HEK293 (cell line): Measurements from ENCODE around the gene ATP2A3.

Experiments
- GLIS2 ChIP-seq: fragments of 450-650 bp; formaldehyde crosslinking; IDR thresholded peaks from 2 replicates; pipeline ENCODE4 v1.5.1; 2016; ENCODE audit warnings: missing biosample characterization, missing genetic modification characterization
- MYNN ChIP-seq: fragments of 450-650 bp; formaldehyde crosslinking; IDR thresholded peaks from 2 replicates; pipeline ENCODE4 v1.5.1; 2016; ENCODE audit warnings: missing biosample characterization, missing genetic modification characterization, borderline replicate concordance
- REPIN1 ChIP-seq: fragments of 450-650 bp; formaldehyde crosslinking; IDR thresholded peaks from 2 replicates; pipeline ENCODE4 v1.5.1; 2017; ENCODE audit warnings: missing biosample characterization, missing genetic modification characterization, low read depth
- ZBTB17 ChIP-seq: fragments of 450-650 bp; formaldehyde crosslinking; IDR thresholded peaks from 2 replicates; pipeline ENCODE4 v1.5.1; 2016; ENCODE audit warnings: missing biosample characterization, missing genetic modification characterization
- ZBTB20 ChIP-seq: fragments of 450-650 bp; formaldehyde crosslinking; IDR thresholded peaks from 2 replicates; pipeline ENCODE4 v1.5.1; 2016; ENCODE audit warnings: missing biosample characterization, missing genetic modification characterization
- ZBTB7A ChIP-seq: fragments of 450-650 bp; formaldehyde crosslinking; IDR thresholded peaks from 2 replicates; pipeline ENCODE4 v1.5.1; 2016; ENCODE audit warnings: low read depth, missing biosample characterization, missing genetic modification characterization
- ZNF112 ChIP-seq: fragments of 450-650 bp; formaldehyde crosslinking; IDR thresholded peaks from 2 replicates; pipeline ENCODE4 v1.5.0; 2017; ENCODE audit warnings: missing biosample characterization, missing genetic modification characterization
- ZNF140 ChIP-seq: fragments of 450-650 bp; formaldehyde crosslinking; IDR thresholded peaks from 2 replicates; pipeline ENCODE4 v1.5.1; 2016; ENCODE audit warnings: missing biosample characterization, missing genetic modification characterization
- ZNF350 ChIP-seq: fragments of 450-650 bp; formaldehyde crosslinking; IDR thresholded peaks from 2 replicates; pipeline ENCODE4 v1.5.0; 2017; ENCODE audit warnings: missing biosample characterization, mild to moderate bottlenecking, missing genetic modification characterization
- ZNF48 ChIP-seq: fragments of 450-650 bp; formaldehyde crosslinking; IDR thresholded peaks from 2 replicates; pipeline ENCODE4 v1.5.1; 2016; ENCODE audit warnings: missing biosample characterization, missing genetic modification characterization
- ZNF530 ChIP-seq: fragments of 450-650 bp; formaldehyde crosslinking; IDR thresholded peaks from 2 replicates; pipeline ENCODE4 v1.5.1; 2016; ENCODE audit warnings: low read depth, missing biosample characterization, missing genetic modification characterization
- ZNF561 ChIP-seq: fragments of 450-650 bp; IDR thresholded peaks from 2 replicates; pipeline ENCODE4 v1.5.1; 2018; ENCODE audit warnings: missing biosample characterization, missing genetic modification characterization, borderline replicate concordance
- ZNF621 ChIP-seq: fragments of 450-650 bp; formaldehyde crosslinking; IDR thresholded peaks from 2 replicates; pipeline ENCODE4 v1.5.1; 2017; ENCODE audit warnings: missing biosample characterization, missing genetic modification characterization
- ZNF677 ChIP-seq: fragments of 450-650 bp; IDR thresholded peaks from 2 replicates; pipeline ENCODE4 v1.5.0; 2018; ENCODE audit warnings: missing biosample characterization, mild to moderate bottlenecking, missing genetic modification characterization, moderate library complexity
- ZNF791 ChIP-seq: fragments of 450-650 bp; formaldehyde crosslinking; IDR thresholded peaks from 2 replicates; pipeline ENCODE4 v1.5.1; 2016; ENCODE audit warnings: missing biosample characterization, missing genetic modification characterization
- ZNF837 ChIP-seq: fragments of 450-650 bp; formaldehyde crosslinking; IDR thresholded peaks from 2 replicates; pipeline ENCODE4 v1.5.1; 2016; ENCODE audit warnings: missing biosample characterization, missing genetic modification characterization
- ZNF843 ChIP-seq: fragments of 450-650 bp; formaldehyde crosslinking; IDR thresholded peaks from 2 replicates; pipeline ENCODE4 v1.5.1; 2016; ENCODE audit warnings: missing biosample characterization, missing genetic modification characterization
- ZSCAN16 ChIP-seq: fragments of 450-650 bp; formaldehyde crosslinking; IDR thresholded peaks from 2 replicates; pipeline ENCODE4 v1.5.1; 2016; ENCODE audit warnings: missing biosample characterization, missing genetic modification characterization
- ZXDB ChIP-seq: fragments of 450-650 bp; formaldehyde crosslinking; IDR thresholded peaks from 2 replicates; pipeline ENCODE4 v1.5.1; 2016; ENCODE audit warnings: missing biosample characterization, missing genetic modification characterization
- TF ChIP-seq, protein P1 (sequence below): fragments of 450-650 bp; formaldehyde crosslinking; IDR thresholded peaks from 2 replicates; pipeline ENCODE4 v1.5.1; 2016; ENCODE audit warnings: missing biosample characterization, missing genetic modification characterization
- TF ChIP-seq, protein P2 (sequence below): fragments of 450-650 bp; formaldehyde crosslinking; IDR thresholded peaks from 2 replicates; pipeline ENCODE4 v1.5.1; 2017; ENCODE audit warnings: missing biosample characterization, missing genetic modification characterization
- TF ChIP-seq, protein P3 (sequence below): fragments of 450-650 bp; formaldehyde crosslinking; IDR thresholded peaks from 2 replicates; pipeline ENCODE4 v1.5.1; 2017; ENCODE audit warnings: missing biosample characterization, missing genetic modification characterization
- TF ChIP-seq, protein P4 (sequence below): fragments of 450-650 bp; formaldehyde crosslinking; IDR thresholded peaks from 2 replicates; pipeline ENCODE4 v1.5.1; 2016; ENCODE audit warnings: missing biosample characterization, missing genetic modification characterization
- TF ChIP-seq, protein P5 (sequence below): fragments of 450-650 bp; formaldehyde crosslinking; IDR thresholded peaks from 2 replicates; pipeline ENCODE4 v1.5.1; 2016; ENCODE audit warnings: missing biosample characterization, missing genetic modification characterization
- TF ChIP-seq, protein P6 (sequence below): fragments of 450-650 bp; formaldehyde crosslinking; IDR thresholded peaks from 2 replicates; pipeline ENCODE4 v1.5.1; 2017; ENCODE audit warnings: missing biosample characterization, missing genetic modification characterization
- TF ChIP-seq, protein P7 (sequence below): sonication (generic); formaldehyde crosslinking; IDR thresholded peaks from 2 replicates; pipeline ENCODE4 v1.8.1; 2022; ENCODE audit warnings: mild to moderate bottlenecking, moderate library complexity, missing genetic modification reagents
- TF ChIP-seq, protein P8 (sequence below): fragments of 450-650 bp; IDR thresholded peaks from 2 replicates; pipeline ENCODE4 v1.5.1; 2018; ENCODE audit warnings: missing biosample characterization, missing genetic modification characterization

The ATP2A3 gene

DNA sequence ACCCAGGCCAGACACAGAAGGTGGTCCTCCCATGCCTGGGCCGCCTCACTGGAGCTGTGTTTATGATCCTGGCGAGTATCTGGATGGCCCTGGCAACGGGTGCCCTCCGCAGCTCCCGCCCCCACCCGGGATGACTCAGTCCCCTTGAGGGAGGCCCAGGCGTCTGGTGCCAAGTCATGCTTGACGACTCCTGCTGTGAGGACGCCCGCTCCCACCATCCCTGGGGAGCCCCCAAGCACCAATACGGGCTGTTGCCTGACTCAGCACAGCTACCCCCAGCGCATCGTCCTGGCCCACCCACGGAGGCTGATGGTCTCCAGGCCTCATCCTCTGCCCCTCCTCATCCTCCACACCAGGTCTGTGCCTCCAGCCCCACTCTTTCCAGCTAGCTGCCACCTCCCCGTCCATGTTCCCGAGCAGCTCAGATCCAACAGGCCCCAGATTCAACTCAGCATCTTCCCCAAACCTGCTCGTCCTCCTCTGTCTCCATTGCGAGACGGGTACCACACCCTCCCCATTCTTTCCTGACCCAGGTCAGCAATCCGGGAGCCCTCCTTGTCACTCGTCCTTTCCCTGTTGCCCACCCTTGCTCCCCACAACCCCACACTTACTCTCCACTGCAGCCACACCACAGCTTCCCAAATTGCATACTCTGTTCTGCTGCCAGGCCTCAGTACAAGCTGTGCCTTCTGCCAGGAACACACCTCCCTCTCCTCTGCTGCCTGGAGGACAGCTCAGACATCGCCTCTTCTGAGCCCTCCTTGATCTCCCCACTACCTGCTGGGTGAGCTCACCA, 74.0 kb downstream of the ATP2A3 start (continued):
- TF ChIP-seq ZNF843, result peak; percentile 98
- TF ChIP-seq ZNF140 (tag by site-specific recombination), result no peak
- TF ChIP-seq MYNN (tag by site-specific recombination), result peak; percentile 81
- TF ChIP-seq, protein P1, sequence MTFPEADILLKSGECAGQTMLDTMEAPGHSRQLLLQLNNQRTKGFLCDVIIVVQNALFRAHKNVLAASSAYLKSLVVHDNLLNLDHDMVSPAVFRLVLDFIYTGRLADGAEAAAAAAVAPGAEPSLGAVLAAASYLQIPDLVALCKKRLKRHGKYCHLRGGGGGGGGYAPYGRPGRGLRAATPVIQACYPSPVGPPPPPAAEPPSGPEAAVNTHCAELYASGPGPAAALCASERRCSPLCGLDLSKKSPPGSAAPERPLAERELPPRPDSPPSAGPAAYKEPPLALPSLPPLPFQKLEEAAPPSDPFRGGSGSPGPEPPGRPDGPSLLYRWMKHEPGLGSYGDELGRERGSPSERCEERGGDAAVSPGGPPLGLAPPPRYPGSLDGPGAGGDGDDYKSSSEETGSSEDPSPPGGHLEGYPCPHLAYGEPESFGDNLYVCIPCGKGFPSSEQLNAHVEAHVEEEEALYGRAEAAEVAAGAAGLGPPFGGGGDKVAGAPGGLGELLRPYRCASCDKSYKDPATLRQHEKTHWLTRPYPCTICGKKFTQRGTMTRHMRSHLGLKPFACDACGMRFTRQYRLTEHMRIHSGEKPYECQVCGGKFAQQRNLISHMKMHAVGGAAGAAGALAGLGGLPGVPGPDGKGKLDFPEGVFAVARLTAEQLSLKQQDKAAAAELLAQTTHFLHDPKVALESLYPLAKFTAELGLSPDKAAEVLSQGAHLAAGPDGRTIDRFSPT (tag by site-specific recombination), result peak; percentile 98
- no peak for TF ChIP-seq ZNF350 (tag by site-specific recombination)
- TF ChIP-seq, protein P2, sequence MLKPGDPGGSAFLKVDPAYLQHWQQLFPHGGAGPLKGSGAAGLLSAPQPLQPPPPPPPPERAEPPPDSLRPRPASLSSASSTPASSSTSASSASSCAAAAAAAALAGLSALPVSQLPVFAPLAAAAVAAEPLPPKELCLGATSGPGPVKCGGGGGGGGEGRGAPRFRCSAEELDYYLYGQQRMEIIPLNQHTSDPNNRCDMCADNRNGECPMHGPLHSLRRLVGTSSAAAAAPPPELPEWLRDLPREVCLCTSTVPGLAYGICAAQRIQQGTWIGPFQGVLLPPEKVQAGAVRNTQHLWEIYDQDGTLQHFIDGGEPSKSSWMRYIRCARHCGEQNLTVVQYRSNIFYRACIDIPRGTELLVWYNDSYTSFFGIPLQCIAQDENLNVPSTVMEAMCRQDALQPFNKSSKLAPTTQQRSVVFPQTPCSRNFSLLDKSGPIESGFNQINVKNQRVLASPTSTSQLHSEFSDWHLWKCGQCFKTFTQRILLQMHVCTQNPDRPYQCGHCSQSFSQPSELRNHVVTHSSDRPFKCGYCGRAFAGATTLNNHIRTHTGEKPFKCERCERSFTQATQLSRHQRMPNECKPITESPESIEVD, result no peak; the same call in 1 of the 2 replicates
- TF ChIP-seq ZBTB20, result peak; percentile 93
- TF ChIP-seq ZNF112 (tag by site-specific recombination), result no peak
- peak; percentile 88; the same call in 1 of the 2 replicates for TF ChIP-seq ZNF621
- peak; percentile 96 for TF ChIP-seq ZBTB17 (tag by site-specific recombination)
- no peak for TF ChIP-seq ZNF677
- TF ChIP-seq, protein P3, sequence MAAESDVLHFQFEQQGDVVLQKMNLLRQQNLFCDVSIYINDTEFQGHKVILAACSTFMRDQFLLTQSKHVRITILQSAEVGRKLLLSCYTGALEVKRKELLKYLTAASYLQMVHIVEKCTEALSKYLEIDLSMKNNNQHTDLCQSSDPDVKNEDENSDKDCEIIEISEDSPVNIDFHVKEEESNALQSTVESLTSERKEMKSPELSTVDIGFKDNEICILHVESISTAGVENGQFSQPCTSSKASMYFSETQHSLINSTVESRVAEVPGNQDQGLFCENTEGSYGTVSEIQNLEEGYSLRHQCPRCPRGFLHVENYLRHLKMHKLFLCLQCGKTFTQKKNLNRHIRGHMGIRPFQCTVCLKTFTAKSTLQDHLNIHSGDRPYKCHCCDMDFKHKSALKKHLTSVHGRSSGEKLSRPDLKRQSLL (tag by site-specific recombination), result peak; percentile 62; the same call in 1 of the 2 replicates
- TF ChIP-seq GLIS2 (tag by site-specific recombination), result peak; percentile 100
- peak; percentile 85; the same call in 1 of the 2 replicates for TF ChIP-seq ZNF561 (tag by site-specific recombination)
- TF ChIP-seq ZSCAN16, result no peak
- TF ChIP-seq REPIN1, result peak; percentile 46; the same call in 1 of the 2 replicates
- no peak for TF ChIP-seq ZNF791
- TF ChIP-seq, protein P4, sequence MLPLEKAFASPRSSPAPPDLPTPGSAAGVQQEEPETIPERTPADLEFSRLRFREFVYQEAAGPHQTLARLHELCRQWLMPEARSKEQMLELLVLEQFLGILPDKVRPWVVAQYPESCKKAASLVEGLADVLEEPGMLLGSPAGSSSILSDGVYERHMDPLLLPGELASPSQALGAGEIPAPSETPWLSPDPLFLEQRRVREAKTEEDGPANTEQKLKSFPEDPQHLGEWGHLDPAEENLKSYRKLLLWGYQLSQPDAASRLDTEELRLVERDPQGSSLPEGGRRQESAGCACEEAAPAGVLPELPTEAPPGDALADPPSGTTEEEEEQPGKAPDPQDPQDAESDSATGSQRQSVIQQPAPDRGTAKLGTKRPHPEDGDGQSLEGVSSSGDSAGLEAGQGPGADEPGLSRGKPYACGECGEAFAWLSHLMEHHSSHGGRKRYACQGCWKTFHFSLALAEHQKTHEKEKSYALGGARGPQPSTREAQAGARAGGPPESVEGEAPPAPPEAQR (tag by site-specific recombination), result peak; percentile 97
- TF ChIP-seq ZNF530 (tag by site-specific recombination), result no peak
- no peak for TF ChIP-seq ZNF48 (tag by site-specific recombination)
- TF ChIP-seq, protein P5, sequence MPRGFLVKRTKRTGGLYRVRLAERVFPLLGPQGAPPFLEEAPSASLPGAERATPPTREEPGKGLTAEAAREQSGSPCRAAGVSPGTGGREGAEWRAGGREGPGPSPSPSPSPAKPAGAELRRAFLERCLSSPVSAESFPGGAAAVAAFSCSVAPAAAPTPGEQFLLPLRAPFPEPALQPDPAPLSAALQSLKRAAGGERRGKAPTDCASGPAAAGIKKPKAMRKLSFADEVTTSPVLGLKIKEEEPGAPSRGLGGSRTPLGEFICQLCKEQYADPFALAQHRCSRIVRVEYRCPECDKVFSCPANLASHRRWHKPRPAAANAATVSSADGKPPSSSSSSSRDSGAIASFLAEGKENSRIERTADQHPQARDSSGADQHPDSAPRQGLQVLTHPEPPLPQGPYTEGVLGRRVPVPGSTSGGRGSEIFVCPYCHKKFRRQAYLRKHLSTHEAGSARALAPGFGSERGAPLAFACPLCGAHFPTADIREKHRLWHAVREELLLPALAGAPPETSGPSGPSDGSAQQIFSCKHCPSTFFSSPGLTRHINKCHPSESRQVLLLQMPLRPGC (tag by site-specific recombination), result peak; percentile 99
- TF ChIP-seq ZNF837, result peak; percentile 42; the same call in 1 of the 2 replicates
- TF ChIP-seq, protein P6, sequence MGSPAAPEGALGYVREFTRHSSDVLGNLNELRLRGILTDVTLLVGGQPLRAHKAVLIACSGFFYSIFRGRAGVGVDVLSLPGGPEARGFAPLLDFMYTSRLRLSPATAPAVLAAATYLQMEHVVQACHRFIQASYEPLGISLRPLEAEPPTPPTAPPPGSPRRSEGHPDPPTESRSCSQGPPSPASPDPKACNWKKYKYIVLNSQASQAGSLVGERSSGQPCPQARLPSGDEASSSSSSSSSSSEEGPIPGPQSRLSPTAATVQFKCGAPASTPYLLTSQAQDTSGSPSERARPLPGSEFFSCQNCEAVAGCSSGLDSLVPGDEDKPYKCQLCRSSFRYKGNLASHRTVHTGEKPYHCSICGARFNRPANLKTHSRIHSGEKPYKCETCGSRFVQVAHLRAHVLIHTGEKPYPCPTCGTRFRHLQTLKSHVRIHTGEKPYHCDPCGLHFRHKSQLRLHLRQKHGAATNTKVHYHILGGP (tag by site-specific recombination), result no peak; the same call in 1 of the 2 replicates
- peak; percentile 96 for TF ChIP-seq ZBTB7A
- TF ChIP-seq ZXDB (tag by site-specific recombination), result peak; percentile 92
- TF ChIP-seq, protein P7, sequence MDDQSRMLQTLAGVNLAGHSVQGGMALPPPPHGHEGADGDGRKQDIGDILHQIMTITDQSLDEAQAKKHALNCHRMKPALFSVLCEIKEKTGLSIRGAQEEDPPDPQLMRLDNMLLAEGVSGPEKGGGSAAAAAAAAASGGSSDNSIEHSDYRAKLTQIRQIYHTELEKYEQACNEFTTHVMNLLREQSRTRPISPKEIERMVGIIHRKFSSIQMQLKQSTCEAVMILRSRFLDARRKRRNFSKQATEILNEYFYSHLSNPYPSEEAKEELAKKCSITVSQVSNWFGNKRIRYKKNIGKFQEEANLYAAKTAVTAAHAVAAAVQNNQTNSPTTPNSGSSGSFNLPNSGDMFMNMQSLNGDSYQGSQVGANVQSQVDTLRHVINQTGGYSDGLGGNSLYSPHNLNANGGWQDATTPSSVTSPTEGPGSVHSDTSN (CRISPR knock-in tag), result no peak
- TF ChIP-seq, protein P8, sequence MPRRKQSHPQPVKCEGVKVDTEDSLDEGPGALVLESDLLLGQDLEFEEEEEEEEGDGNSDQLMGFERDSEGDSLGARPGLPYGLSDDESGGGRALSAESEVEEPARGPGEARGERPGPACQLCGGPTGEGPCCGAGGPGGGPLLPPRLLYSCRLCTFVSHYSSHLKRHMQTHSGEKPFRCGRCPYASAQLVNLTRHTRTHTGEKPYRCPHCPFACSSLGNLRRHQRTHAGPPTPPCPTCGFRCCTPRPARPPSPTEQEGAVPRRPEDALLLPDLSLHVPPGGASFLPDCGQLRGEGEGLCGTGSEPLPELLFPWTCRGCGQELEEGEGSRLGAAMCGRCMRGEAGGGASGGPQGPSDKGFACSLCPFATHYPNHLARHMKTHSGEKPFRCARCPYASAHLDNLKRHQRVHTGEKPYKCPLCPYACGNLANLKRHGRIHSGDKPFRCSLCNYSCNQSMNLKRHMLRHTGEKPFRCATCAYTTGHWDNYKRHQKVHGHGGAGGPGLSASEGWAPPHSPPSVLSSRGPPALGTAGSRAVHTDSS (tag by site-specific recombination), result peak; percentile 87
